IPS-18c (cell line): ENCODE data around the gene UBE2G2.
A peak's percentile ranks its signal among the peaks of the same experiment; 100 is the strongest.

Experiments used
- H3K4me3 ChIP-seq: 2 replicates; pipeline ENCODE4 v1.7.0; 2013; ENCODE audit warnings: low read depth, mild to moderate bottlenecking, low read length, moderate library complexity; ENCODE audit not compliant: insufficient read depth
- H3K9me3 ChIP-seq: one replicate; pipeline ENCODE4 v1.6.1; 2013; ENCODE audit warnings: mild to moderate bottlenecking, low read length, moderate library complexity; ENCODE audit not compliant: control insufficient read depth, insufficient read depth

UBE2G2 gene

GRCh38 chr21:44750675-44751025, 51.0 kb downstream of the UBE2G2 start:
- no peak overlapping the region for H3K4me3 ChIP-seq
- H3K9me3 ChIP-seq: peaks cover 2% of the 10 kb centered on the region

GRCh38 chr21:44749759-44750674, 51.6 kb downstream of the UBE2G2 start:
- H3K4me3 ChIP-seq: no peak overlapping the region
- peaks cover 2% of the 10 kb centered on the region for H3K9me3 ChIP-seq

- Histone ChIP-seq H3K4me3 (peak overlapping the region; percentile 17), H3K9me3 (peaks cover 2% of the 10 kb centered on the region)
These were observed 52.4 kb downstream of the UBE2G2 start for GRCh38 chr21:44749116-44749758.

GRCh38 chr21:44748621-44749020, 53.0 kb downstream of the UBE2G2 start:
- H3K4me3 ChIP-seq: peak overlapping the region; percentile 17; the same call in 1 of the 2 replicates
- H3K9me3 ChIP-seq: peaks cover 2% of the 10 kb centered on the region

- Histone ChIP-seq H3K9me3 (peaks cover 7% of the 10 kb centered on the region), H3K4me3 (no peak overlapping the region)
These were observed 59.0 kb downstream of the UBE2G2 start for GRCh38 chr21:44742418-44743153.

- Histone ChIP-seq H3K4me3 (no peak overlapping the region), H3K9me3 (peaks cover 7% of the 10 kb centered on the region)
These were observed 59.7 kb downstream of the UBE2G2 start for GRCh38 chr21:44741921-44742320.

GRCh38 chr21:44740742-44741141, 60.9 kb downstream of the UBE2G2 start:
- Histone ChIP-seq H3K9me3 (peaks cover 13% of the 10 kb centered on the region), H3K4me3 (no peak overlapping the region)

- Histone ChIP-seq H3K4me3 (no peak overlapping the region), H3K9me3 (peaks cover 13% of the 10 kb centered on the region)
These were observed 62.3 kb downstream of the UBE2G2 start for GRCh38 chr21:44739316-44739715.

- Histone ChIP-seq H3K4me3 (no peak overlapping the region), H3K9me3 (peaks cover 13% of the 10 kb centered on the region)
These were observed 63.0 kb downstream of the UBE2G2 start for GRCh38 chr21:44738621-44739020.

- Histone ChIP-seq H3K4me3 (no peak overlapping the region), H3K9me3 (peaks cover 13% of the 10 kb centered on the region)
These were observed 63.8 kb downstream of the UBE2G2 start for GRCh38 chr21:44737706-44738354.

GRCh38 chr21:44736291-44737004, 65.2 kb downstream of the UBE2G2 start:
- Histone ChIP-seq H3K9me3 (peaks cover 13% of the 10 kb centered on the region), H3K4me3 (peak overlapping the region; percentile 24; the same call in 1 of the 2 replicates)

GRCh38 chr21:44735821-44736220, 65.8 kb downstream of the UBE2G2 start:
- Histone ChIP-seq H3K9me3 (peaks cover 13% of the 10 kb centered on the region), H3K4me3 (no peak overlapping the region)

GRCh38 chr21:44734841-44735240, 66.8 kb downstream of the UBE2G2 start:
- peaks cover 17% of the 10 kb centered on the region for H3K9me3 ChIP-seq
- no peak overlapping the region for H3K4me3 ChIP-seq

- peaks cover 17% of the 10 kb centered on the region for H3K9me3 ChIP-seq
These were observed 67.4 kb downstream of the UBE2G2 start for GRCh38 chr21:44734026-44734745.

GRCh38 chr21:44732956-44733355, 68.7 kb downstream of the UBE2G2 start:
- H3K4me3 ChIP-seq: no peak overlapping the region

More at GRCh38 chr21:44734026-44734745, 67.4 kb downstream of the UBE2G2 start:
- H3K4me3 ChIP-seq: no peak overlapping the region

GRCh38 chr21:44732263-44732662, 69.4 kb downstream of the UBE2G2 start:
- H3K9me3 ChIP-seq: peaks cover 10% of the 10 kb centered on the region

More at GRCh38 chr21:44732956-44733355, 68.7 kb downstream of the UBE2G2 start:
- H3K9me3 ChIP-seq: peaks cover 10% of the 10 kb centered on the region

More at GRCh38 chr21:44732263-44732662, 69.4 kb downstream of the UBE2G2 start:
- no peak overlapping the region for H3K4me3 ChIP-seq
